HepG2 (cell line): Measurements from ENCODE around the gene PRKCSH. TPM values are rescaled to one million over a fixed set of nuclear protein-coding genes. Genes with fewer than 3 reads are reported as not detected.

Experiments used
- BCL3 ChIP-seq: sonication (generic); formaldehyde crosslinking; IDR thresholded peaks from 2 replicates; pipeline ENCODE4 v1.5.1; 2020; ENCODE audit warnings: mild to moderate bottlenecking, missing genetic modification reagents, moderate library complexity
- CHD2 ChIP-seq: IDR thresholded peaks from 2 replicates; pipeline ENCODE4 v1.6.1; 2011; ENCODE audit warnings: low read depth, low read length, improper control_type of control experiment
- GZF1 ChIP-seq: sonication (generic); formaldehyde crosslinking; IDR thresholded peaks from 2 replicates; pipeline ENCODE4 v1.5.1; 2020; ENCODE audit warnings: mild to moderate bottlenecking, missing genetic modification reagents
- HES4 ChIP-seq: sonication (generic); formaldehyde crosslinking; IDR thresholded peaks from 2 replicates; pipeline ENCODE4 v1.9.0; 2021; ENCODE audit warnings: mild to moderate bottlenecking, missing genetic modification reagents, borderline replicate concordance
- IKZF1 ChIP-seq: fragments of 450-650 bp; IDR thresholded peaks from 2 replicates; pipeline ENCODE4 v1.7.1; 2016
- KDM1A ChIP-seq: IDR thresholded peaks from 2 replicates; pipeline ENCODE4 v1.6.1; 2016; ENCODE audit warnings: missing compliant biosample characterization
- KLF9 ChIP-seq: IDR thresholded peaks from 2 replicates; pipeline ENCODE4 v1.6.1; 2016; ENCODE audit warnings: low read depth
- TMF1 ChIP-seq: sonication (generic); formaldehyde crosslinking; IDR thresholded peaks from 2 replicates; pipeline ENCODE4 v1.8.1; 2022; ENCODE audit warnings: low read depth, missing genetic modification reagents
- ZNF232 ChIP-seq: sonication (generic); formaldehyde crosslinking; IDR thresholded peaks from 2 replicates; pipeline ENCODE4 v1.4.0; 2020; ENCODE audit warnings: missing genetic modification reagents, borderline replicate concordance
- ZNF746 ChIP-seq: sonication (generic); formaldehyde crosslinking; IDR thresholded peaks from 2 replicates; pipeline ENCODE4 v1.8.0; 2022; ENCODE audit warnings: mild to moderate bottlenecking, missing genetic modification reagents
- ZSCAN29 ChIP-seq: sonication (generic); formaldehyde crosslinking; conservative IDR thresholded peaks from 2 replicates; pipeline ENCODE4 v1.4.0; 2020; ENCODE audit warnings: mild to moderate bottlenecking, missing genetic modification reagents
- polyA plus RNA-seq, 8 experiments: library from polyadenylated mRNA; depleted of rRNA in 3 of 8; stranded (reverse) in 7 of 8; unstranded in 1 of 8; fragments of >200 nt; fragmentation: Illumina TruSeq in 4 of 8; extraction: Trizol in 4 of 8; gene quantifications; 2 replicates each; pipeline versions ENCODE4 v1.2.1 to v1.2.3, GENCODE V29; 2011 to 2016; ENCODE audit warnings: low read depth in 4 of 8, missing spikeins in 1 of 8, mixed read lengths in 1 of 8; ENCODE audit not compliant: insufficient read depth in 1 of 8
- total RNA-seq, 5 experiments: library from RNA; depleted of rRNA; stranded (reverse); fragments of >200 nt; fragmentation: Illumina TruSeq; extraction: Trizol; gene quantifications; 2 replicates each; pipeline ENCODE4 v1.2.3, GENCODE V29; 2016; ENCODE audit warnings: low read depth in 1 of 5
- TF ChIP-seq, protein P1 (sequence below): sonication (generic); formaldehyde crosslinking; IDR thresholded peaks from 2 replicates; pipeline ENCODE4 v1.9.0; 2021; ENCODE audit warnings: mild to moderate bottlenecking, missing genetic modification reagents
- TF ChIP-seq, protein P2 (sequence below), 2 experiments: sonication (generic) in 1 of 2; formaldehyde crosslinking in 1 of 2; IDR thresholded peaks; 2 replicates each; pipeline versions ENCODE4 v1.6.1 to v1.9.0; 2014 to 2022; ENCODE audit warnings: antibody characterized with exemption in 1 of 2, borderline replicate concordance in 1 of 2, inconsistent platforms in 1 of 2, low read depth in 1 of 2, missing genetic modification reagents in 1 of 2
- TF ChIP-seq, protein P3 (sequence below): sonication (generic); formaldehyde crosslinking; IDR thresholded peaks from 2 replicates; pipeline ENCODE4 v1.4.0; 2020; ENCODE audit warnings: mild to moderate bottlenecking, missing genetic modification reagents

The PRKCSH gene
- total and polyA plus RNA-seq, 2 of the 13 experiments (the other 11 are each of a cell fraction or from before 2014, with no cell fraction given), result 85.1 to 125 TPM

DNA sequence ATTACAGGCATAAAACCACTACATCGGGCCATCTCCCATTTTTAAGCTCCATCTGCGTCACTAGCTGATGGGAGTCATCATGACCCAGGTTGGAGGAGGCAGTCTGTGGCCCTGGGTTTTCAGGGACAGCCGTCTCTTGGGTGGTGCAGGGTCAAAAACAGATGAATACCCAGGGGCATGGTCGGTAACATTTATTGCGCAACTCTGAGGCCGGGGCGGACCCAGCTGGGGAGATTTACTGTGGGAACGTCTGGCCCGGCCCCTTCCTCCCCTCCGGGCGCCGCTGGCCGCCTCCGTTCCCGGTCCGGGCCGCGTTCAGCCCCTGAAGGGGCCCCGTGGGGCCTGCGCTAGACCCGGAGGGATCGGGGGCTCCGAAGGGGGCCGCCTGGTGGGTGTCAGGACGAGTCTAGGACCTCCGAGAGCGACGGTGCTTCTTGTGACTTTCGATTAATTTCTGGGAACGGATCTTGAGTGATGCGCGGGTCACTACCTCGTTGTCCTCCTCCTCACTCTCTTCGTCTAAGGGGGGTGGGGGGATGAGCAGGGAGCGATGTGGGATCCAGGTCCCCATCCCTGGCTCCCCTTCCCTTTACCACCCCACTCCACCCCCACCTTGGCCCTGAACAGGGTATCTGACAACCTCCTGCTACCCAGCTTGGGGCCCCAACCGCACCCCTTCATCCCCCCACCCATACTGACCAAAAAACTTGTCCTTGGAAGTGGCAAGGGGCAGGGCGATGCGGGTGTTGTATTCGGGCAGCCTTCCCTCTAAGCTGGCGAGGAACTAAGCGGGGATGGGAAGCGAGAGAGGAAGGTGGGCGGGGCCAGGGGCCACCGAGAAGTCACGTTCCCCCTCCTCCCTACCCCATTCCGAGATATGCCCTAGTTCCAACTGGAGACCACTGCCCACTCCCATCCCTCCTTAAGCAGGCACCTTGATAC lies 14.7 kb upstream of the PRKCSH start (continued):
- TF ChIP-seq, protein P1, sequence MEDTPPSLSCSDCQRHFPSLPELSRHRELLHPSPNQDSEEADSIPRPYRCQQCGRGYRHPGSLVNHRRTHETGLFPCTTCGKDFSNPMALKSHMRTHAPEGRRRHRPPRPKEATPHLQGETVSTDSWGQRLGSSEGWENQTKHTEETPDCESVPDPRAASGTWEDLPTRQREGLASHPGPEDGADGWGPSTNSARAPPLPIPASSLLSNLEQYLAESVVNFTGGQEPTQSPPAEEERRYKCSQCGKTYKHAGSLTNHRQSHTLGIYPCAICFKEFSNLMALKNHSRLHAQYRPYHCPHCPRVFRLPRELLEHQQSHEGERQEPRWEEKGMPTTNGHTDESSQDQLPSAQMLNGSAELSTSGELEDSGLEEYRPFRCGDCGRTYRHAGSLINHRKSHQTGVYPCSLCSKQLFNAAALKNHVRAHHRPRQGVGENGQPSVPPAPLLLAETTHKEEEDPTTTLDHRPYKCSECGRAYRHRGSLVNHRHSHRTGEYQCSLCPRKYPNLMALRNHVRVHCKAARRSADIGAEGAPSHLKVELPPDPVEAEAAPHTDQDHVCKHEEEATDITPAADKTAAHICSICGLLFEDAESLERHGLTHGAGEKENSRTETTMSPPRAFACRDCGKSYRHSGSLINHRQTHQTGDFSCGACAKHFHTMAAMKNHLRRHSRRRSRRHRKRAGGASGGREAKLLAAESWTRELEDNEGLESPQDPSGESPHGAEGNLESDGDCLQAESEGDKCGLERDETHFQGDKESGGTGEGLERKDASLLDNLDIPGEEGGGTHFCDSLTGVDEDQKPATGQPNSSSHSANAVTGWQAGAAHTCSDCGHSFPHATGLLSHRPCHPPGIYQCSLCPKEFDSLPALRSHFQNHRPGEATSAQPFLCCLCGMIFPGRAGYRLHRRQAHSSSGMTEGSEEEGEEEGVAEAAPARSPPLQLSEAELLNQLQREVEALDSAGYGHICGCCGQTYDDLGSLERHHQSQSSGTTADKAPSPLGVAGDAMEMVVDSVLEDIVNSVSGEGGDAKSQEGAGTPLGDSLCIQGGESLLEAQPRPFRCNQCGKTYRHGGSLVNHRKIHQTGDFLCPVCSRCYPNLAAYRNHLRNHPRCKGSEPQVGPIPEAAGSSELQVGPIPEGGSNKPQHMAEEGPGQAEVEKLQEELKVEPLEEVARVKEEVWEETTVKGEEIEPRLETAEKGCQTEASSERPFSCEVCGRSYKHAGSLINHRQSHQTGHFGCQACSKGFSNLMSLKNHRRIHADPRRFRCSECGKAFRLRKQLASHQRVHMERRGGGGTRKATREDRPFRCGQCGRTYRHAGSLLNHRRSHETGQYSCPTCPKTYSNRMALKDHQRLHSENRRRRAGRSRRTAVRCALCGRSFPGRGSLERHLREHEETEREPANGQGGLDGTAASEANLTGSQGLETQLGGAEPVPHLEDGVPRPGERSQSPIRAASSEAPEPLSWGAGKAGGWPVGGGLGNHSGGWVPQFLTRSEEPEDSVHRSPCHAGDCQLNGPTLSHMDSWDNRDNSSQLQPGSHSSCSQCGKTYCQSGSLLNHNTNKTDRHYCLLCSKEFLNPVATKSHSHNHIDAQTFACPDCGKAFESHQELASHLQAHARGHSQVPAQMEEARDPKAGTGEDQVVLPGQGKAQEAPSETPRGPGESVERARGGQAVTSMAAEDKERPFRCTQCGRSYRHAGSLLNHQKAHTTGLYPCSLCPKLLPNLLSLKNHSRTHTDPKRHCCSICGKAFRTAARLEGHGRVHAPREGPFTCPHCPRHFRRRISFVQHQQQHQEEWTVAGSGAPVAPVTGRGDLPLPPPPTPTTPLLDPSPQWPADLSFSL (CRISPR knock-in tag), result no peak
- TF ChIP-seq, protein P2, sequence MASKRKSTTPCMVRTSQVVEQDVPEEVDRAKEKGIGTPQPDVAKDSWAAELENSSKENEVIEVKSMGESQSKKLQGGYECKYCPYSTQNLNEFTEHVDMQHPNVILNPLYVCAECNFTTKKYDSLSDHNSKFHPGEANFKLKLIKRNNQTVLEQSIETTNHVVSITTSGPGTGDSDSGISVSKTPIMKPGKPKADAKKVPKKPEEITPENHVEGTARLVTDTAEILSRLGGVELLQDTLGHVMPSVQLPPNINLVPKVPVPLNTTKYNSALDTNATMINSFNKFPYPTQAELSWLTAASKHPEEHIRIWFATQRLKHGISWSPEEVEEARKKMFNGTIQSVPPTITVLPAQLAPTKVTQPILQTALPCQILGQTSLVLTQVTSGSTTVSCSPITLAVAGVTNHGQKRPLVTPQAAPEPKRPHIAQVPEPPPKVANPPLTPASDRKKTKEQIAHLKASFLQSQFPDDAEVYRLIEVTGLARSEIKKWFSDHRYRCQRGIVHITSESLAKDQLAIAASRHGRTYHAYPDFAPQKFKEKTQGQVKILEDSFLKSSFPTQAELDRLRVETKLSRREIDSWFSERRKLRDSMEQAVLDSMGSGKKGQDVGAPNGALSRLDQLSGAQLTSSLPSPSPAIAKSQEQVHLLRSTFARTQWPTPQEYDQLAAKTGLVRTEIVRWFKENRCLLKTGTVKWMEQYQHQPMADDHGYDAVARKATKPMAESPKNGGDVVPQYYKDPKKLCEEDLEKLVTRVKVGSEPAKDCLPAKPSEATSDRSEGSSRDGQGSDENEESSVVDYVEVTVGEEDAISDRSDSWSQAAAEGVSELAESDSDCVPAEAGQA (IDR thresholded peaks at IDR 0.05; ENCODE audit: low read depth), result no peak
- TF ChIP-seq, protein P2 (CRISPR knock-in tag; IDR thresholded peaks at IDR 0.05; ENCODE audit: borderline replicate concordance), result no peak
- no peak for TF ChIP-seq TMF1 (CRISPR knock-in tag)
- TF ChIP-seq CHD2, result no peak
- TF ChIP-seq IKZF1, result no peak
- no peak for TF ChIP-seq ZNF746
- TF ChIP-seq KDM1A (CRISPR knock-in tag), result no peak
- TF ChIP-seq ZSCAN29 (CRISPR knock-in tag), result no peak
- TF ChIP-seq GZF1, result no peak
- TF ChIP-seq, protein P3, sequence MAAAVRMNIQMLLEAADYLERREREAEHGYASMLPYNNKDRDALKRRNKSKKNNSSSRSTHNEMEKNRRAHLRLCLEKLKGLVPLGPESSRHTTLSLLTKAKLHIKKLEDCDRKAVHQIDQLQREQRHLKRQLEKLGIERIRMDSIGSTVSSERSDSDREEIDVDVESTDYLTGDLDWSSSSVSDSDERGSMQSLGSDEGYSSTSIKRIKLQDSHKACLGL, result no peak
- no peak for TF ChIP-seq ZNF232 (CRISPR knock-in tag)
- TF ChIP-seq KLF9, result no peak
- TF ChIP-seq BCL3 (CRISPR knock-in tag), result no peak
- TF ChIP-seq HES4 (CRISPR knock-in tag), result no peak
